Activated naive CD8-positive, alpha-beta T cell treated with anti-CD3 and anti-CD28 coated beads, Interleukin-2, amount 50 U/mL, for 24 hours (primary cell): Measurements from ENCODE around the gene GRB10.

Experiments
- ATAC-seq: fragments of 150-1000 bp; cut with Tn5 transposase; one replicate; pipeline ENCODE4 v1.10.0; 2021
- DNase-seq: peaks from one replicate; pipeline ENCODE4 v3.0.0; 2021
- H3K27ac Mint-ChIP-seq: one replicate; pipeline ENCODE4 v1.8.0; 2021; ENCODE audit warnings: mild to moderate bottlenecking, mixed read lengths
- H3K27me3 Mint-ChIP-seq: one replicate; pipeline ENCODE4 v1.8.0; 2021; ENCODE audit warnings: mixed read lengths
- H3K36me3 Mint-ChIP-seq: one replicate; pipeline ENCODE4 v1.8.0; 2021; ENCODE audit warnings: low read depth, mixed read lengths
- H3K4me1 Mint-ChIP-seq: one replicate; pipeline ENCODE4 v1.8.0; 2021; ENCODE audit warnings: mixed read lengths
- H3K4me3 Mint-ChIP-seq: one replicate; pipeline ENCODE4 v1.8.0; 2021; ENCODE audit warnings: mild to moderate bottlenecking, moderate library complexity, mixed read lengths
- H3K9me3 Mint-ChIP-seq: one replicate; pipeline ENCODE4 v1.8.0; 2021; ENCODE audit warnings: mixed read lengths

GRB10 gene

GRCh38 chr7:50646069-50646468 is 136.6 kb downstream of the GRB10 start:
- no peak overlapping the region for H3K4me3 Mint-ChIP-seq
- no peaks in the 10 kb centered on the region for H3K27me3 Mint-ChIP-seq
- ATAC-seq: no peak
- no peak overlapping the region for H3K27ac Mint-ChIP-seq
- H3K36me3 Mint-ChIP-seq: no peaks in the 10 kb centered on the region
- no peaks in the 10 kb centered on the region for H3K9me3 Mint-ChIP-seq
- no peak for DNase-seq
- no peaks in the 10 kb centered on the region for H3K4me1 Mint-ChIP-seq

- no peak overlapping the region for H3K27ac Mint-ChIP-seq
- H3K4me3 Mint-ChIP-seq: no peak overlapping the region
- no peaks in the 10 kb centered on the region for H3K36me3 Mint-ChIP-seq
- DNase-seq (no peak), ATAC-seq (no peak)
- H3K27me3 Mint-ChIP-seq: no peaks in the 10 kb centered on the region
- no peaks in the 10 kb centered on the region for H3K9me3 Mint-ChIP-seq
- no peaks in the 10 kb centered on the region for H3K4me1 Mint-ChIP-seq
Observed at GRCh38 chr7:50645186-50645585, 137.5 kb downstream of the GRB10 start.

DNA sequence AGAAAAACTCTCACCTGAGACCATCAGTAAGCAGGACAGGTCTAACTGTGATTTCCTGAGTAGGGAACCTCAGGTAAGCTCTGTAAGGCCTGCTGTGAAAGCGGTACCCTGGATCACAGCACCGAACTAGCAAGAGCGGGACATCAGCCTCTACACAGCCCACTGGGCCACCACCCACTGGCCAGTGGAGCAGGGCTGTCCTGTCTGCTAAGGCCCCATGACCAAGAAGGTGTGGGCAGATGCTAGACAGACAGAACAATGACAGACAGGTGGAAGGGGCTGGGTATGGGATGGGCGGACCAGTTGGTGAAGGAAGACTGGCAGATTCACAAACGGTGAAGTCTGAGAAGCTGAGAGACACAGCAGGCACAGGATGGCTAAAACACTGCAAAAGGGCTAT is 138.1 kb downstream of the GRB10 start:
- DNase-seq (no peak), ATAC-seq (no peak)
- no peaks in the 10 kb centered on the region for H3K27me3 Mint-ChIP-seq
- H3K4me3 Mint-ChIP-seq: no peak overlapping the region
- H3K36me3 Mint-ChIP-seq: no peaks in the 10 kb centered on the region
- no peak overlapping the region for H3K27ac Mint-ChIP-seq
- no peaks in the 10 kb centered on the region for H3K4me1 Mint-ChIP-seq
- H3K9me3 Mint-ChIP-seq: no peaks in the 10 kb centered on the region

DNA sequence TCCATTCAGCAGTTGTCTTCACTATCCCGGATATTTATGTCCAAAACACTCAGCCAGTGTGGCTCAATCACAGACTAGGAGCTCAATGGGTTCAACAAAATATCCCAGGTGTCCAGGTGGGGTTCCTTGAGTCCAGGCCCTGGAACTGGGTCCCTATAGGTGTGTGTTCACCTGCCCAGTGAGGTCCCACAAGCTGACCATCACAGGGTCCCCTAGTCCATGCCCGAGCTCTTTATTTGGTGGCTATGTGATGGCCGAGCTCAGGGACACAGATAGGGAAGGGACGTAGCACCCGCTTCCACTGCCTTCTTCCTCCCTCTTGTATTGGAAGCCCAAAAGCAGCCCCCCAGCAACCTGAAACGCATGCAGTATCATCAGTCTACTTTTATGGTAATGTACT is 138.6 kb downstream of the GRB10 start:
- H3K27ac Mint-ChIP-seq: no peak overlapping the region
- no peaks in the 10 kb centered on the region for H3K9me3 Mint-ChIP-seq
- ATAC-seq (no peak), DNase-seq (no peak)
- H3K4me1 Mint-ChIP-seq: no peaks in the 10 kb centered on the region
- H3K36me3 Mint-ChIP-seq: no peaks in the 10 kb centered on the region
- no peaks in the 10 kb centered on the region for H3K27me3 Mint-ChIP-seq
- no peak overlapping the region for H3K4me3 Mint-ChIP-seq

- Mint-ChIP-seq H3K36me3 (no peaks in the 10 kb centered on the region), H3K27ac (no peak overlapping the region), H3K4me1 (no peaks in the 10 kb centered on the region), H3K9me3 (no peaks in the 10 kb centered on the region), H3K27me3 (no peaks in the 10 kb centered on the region), H3K4me3 (no peak overlapping the region)
- ATAC-seq: no peak
- no peak for DNase-seq
Observed at GRCh38 chr7:50641442-50642405, 141.0 kb downstream of the GRB10 start.

GRCh38 chr7:50640779-50641178 is 141.9 kb downstream of the GRB10 start:
- Mint-ChIP-seq H3K27me3 (no peaks in the 10 kb centered on the region), H3K4me1 (no peaks in the 10 kb centered on the region), H3K36me3 (no peaks in the 10 kb centered on the region), H3K4me3 (no peak overlapping the region), H3K9me3 (no peaks in the 10 kb centered on the region), H3K27ac (no peak overlapping the region)
- DNase-seq: no peak
- ATAC-seq: no peak

DNA sequence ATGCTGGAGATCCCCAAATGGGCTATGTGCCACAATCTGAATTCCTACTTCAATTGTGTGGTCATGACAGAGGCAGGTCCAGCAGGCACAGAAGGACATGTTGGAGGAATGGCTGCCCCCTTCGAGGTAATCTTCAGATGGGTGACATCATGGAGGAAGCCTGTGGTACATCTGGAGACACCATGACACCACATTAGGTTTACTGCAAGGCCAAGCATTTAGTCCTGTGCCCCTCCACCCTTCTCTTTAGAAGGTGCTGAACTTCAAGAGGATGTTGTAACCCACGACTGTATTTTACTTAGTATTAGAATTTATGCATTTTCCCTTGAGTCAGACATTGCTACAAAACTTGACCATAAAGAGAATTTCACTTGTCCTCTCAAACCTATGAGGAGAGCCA is 142.4 kb downstream of the GRB10 start:
- no peak overlapping the region for H3K4me3 Mint-ChIP-seq
- H3K4me1 Mint-ChIP-seq: no peaks in the 10 kb centered on the region
- H3K27ac Mint-ChIP-seq: no peak overlapping the region
- DNase-seq: no peak
- H3K36me3 Mint-ChIP-seq: no peaks in the 10 kb centered on the region
- no peaks in the 10 kb centered on the region for H3K27me3 Mint-ChIP-seq
- no peak for ATAC-seq
- H3K9me3 Mint-ChIP-seq: no peaks in the 10 kb centered on the region

DNA sequence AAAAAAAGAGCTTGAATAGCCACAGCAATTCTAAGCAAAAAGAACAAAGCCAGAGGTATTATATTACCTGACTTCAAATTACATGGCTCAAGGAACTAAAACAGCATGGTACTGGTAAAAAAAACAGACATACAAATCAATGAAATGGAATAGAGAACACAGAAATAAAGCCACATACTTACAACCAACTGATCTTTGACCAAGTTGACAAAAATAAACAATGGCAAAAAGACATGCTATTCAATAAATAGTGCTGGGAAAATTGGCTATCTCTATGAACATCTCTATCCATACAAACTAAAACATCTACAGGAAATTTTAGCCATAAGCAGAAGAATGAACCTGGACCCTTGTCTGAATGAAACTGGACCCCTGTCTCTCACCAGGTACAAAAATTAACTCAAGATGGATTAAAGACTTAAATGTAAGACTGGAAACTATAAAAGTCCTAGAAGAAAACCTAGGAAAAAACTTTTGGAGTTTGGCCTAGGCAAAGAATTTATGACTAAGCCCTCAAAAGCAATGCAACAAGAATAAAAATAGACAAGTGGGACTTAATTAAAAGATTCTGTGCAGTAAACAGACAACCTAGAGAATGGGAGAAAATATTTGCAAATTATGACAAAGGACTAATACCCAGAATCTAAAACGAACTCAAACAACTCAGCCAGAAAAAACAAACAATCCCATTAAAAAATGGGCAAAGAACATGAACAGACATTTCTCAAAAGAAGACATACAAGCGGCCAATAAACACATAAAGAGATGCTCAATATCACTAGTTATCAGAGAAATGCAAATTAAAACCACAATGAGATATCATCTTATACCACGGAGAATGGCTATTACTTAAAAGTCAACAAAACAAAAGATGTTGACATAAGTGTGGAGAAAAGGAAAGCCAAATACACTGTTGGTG is 144.7 kb downstream of the GRB10 start:
- Mint-ChIP-seq H3K4me1 (no peaks in the 10 kb centered on the region), H3K27me3 (peaks cover 4% of the 10 kb centered on the region), H3K36me3 (no peaks in the 10 kb centered on the region), H3K4me3 (no peak overlapping the region), H3K9me3 (no peaks in the 10 kb centered on the region), H3K27ac (no peak overlapping the region)
- no peak for DNase-seq
- ATAC-seq: no peak

- Mint-ChIP-seq H3K27me3 (peaks cover 4% of the 10 kb centered on the region), H3K4me3 (no peak overlapping the region), H3K36me3 (no peaks in the 10 kb centered on the region), H3K9me3 (no peaks in the 10 kb centered on the region), H3K4me1 (no peaks in the 10 kb centered on the region), H3K27ac (no peak overlapping the region)
- DNase-seq: no peak
- no peak for ATAC-seq
Observed at GRCh38 chr7:50634378-50634777, 148.3 kb downstream of the GRB10 start.

DNA sequence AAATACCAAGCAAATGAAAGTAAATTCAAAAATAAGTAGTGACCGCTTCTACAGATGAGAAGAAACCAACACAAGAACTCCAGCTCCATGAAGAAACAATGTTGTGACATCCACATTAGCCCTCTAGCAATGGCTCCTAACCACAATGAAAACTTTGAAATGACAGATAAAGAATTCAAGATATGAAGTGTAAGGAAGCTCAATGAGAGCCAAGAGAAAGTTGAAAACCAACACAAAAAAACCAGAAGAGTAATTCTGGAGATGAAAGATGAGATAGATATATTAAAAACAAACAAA is 149.3 kb downstream of the GRB10 start:
- Mint-ChIP-seq H3K36me3 (no peaks in the 10 kb centered on the region), H3K4me3 (no peak overlapping the region), H3K27me3 (peaks cover 4% of the 10 kb centered on the region), H3K4me1 (no peaks in the 10 kb centered on the region), H3K27ac (no peak overlapping the region), H3K9me3 (no peaks in the 10 kb centered on the region)
- ATAC-seq (no peak), DNase-seq (no peak)

DNA sequence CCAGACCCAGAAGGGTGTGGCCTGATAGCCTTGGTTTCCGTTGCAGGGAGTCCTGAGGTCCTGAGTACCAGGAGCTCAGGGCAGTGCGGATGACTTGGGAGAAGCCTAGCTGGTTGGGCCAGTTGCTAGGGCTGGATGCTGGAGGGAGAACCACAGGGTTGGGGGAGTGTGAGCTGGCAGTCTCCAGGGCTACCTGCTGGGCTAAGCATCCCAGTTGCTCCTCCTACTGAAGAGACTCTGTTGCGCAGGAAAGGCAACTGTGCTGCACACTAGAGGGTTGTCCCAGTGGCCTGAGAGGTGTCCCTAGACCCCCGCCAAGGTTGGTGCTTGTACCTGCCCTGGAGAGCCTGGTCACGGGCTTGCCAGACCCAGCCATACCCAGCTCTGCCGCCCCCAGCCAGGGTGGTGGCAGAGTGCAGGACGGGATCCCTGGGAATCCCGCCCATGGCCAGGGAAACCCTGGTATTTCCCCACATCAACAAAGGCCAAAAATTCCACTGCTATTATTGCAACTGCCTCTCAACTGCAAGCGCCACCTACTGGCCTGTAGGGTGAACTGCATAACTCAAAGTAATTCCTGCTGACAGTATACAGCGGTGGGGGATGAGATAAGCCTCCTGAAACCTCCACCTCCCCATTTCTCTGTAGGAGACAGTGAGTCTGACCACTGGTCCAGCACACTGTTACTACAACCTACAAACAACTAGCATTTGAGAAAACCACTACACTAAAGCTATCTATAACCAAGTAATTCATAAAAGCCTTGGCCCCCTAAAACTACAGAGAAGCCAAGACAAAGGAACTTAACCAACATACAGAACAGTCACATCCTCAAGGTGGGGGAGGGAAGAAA is 149.9 kb downstream of the GRB10 start:
- no peak overlapping the region for H3K27ac Mint-ChIP-seq
- peak; percentile 62 for DNase-seq

GRCh38 chr7:50631639-50632038 is 151.1 kb downstream of the GRB10 start:
- Mint-ChIP-seq H3K27me3 (peaks cover 6% of the 10 kb centered on the region), H3K27ac (no peak overlapping the region), H3K9me3 (no peaks in the 10 kb centered on the region), H3K4me1 (no peaks in the 10 kb centered on the region), H3K36me3 (no peaks in the 10 kb centered on the region), H3K4me3 (no peak overlapping the region)
- ATAC-seq (no peak), DNase-seq (no peak)

More for the DNA sequence above, 149.9 kb downstream of the GRB10 start:
- ATAC-seq: peak; percentile 39
- Mint-ChIP-seq H3K4me1 (no peaks in the 10 kb centered on the region), H3K36me3 (no peaks in the 10 kb centered on the region), H3K27me3 (peaks cover 6% of the 10 kb centered on the region), H3K4me3 (no peak overlapping the region), H3K9me3 (no peaks in the 10 kb centered on the region)

GRCh38 chr7:50631100-50631499 is 151.6 kb downstream of the GRB10 start:
- H3K4me3 Mint-ChIP-seq: no peak overlapping the region
- H3K27me3 Mint-ChIP-seq: peaks cover 6% of the 10 kb centered on the region
- no peak overlapping the region for H3K27ac Mint-ChIP-seq
- no peaks in the 10 kb centered on the region for H3K9me3 Mint-ChIP-seq
- no peak for DNase-seq
- H3K36me3 Mint-ChIP-seq: no peaks in the 10 kb centered on the region
- ATAC-seq: no peak
- no peaks in the 10 kb centered on the region for H3K4me1 Mint-ChIP-seq

GRCh38 chr7:50629238-50629901 is 153.3 kb downstream of the GRB10 start:
- ATAC-seq: no peak
- peaks cover 5% of the 10 kb centered on the region for H3K27me3 Mint-ChIP-seq

More at GRCh38 chr7:50629238-50629901, 153.3 kb downstream of the GRB10 start:
- DNase-seq: no peak
- Mint-ChIP-seq H3K4me3 (no peak overlapping the region), H3K9me3 (no peaks in the 10 kb centered on the region), H3K4me1 (no peaks in the 10 kb centered on the region), H3K27ac (no peak overlapping the region), H3K36me3 (no peaks in the 10 kb centered on the region)
